GM21576 (cell line): ENCODE measurements around the gene TP53I11.
A peak's percentile ranks its signal among the peaks of the same experiment; 100 is the strongest.

Experiments
- ATAC-seq: cut with Tn5 transposase; IDR thresholded peaks from one replicate; pipeline ENCODE4 v1.9.1; 2021; ENCODE audit warnings: mild to moderate bottlenecking, moderate library complexity; ENCODE audit not compliant: unreplicated experiment

Gene TP53I11

GRCh38 chr11:44959064-44959463 is 8.4 kb upstream of the TP53I11 start:
- no peak for ATAC-seq

DNA sequence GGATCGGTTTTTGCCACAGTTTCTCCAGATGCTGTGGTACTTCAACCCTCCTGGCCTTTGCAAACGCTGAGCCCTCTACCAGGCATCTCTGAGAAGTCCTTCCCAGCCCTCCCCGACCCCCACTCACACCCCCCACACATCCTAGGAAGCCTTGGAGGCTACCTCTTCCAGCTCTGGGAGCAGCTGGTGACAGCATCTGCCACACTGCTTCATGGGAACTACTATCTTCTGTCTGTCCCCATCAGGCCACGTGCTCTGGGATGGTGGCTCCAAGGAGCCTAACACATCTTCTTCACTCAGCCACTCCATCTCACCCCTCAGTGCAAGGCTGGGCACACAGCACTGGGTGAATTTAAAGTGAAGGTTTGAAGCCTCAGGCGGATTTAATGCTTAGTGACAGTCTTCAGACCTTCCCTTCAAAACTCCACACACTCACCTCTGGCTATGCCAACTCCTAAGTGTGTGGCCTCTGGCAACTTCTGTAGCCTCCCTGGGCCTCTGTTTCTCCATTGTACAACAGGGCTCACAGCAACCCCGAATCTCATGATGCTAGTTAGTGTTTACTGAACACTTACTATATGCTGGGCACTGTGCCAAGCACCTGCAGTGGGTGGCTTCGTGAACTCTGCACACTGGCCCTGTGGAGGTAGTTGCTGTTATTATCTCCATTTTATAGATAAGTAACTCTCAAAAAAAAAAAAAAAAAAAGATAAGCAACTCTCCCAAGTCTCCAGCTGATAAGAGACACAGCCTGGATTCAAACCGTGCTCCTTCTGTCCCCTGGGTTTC is 7.3 kb upstream of the TP53I11 start:
- ATAC-seq = no peak

DNA sequence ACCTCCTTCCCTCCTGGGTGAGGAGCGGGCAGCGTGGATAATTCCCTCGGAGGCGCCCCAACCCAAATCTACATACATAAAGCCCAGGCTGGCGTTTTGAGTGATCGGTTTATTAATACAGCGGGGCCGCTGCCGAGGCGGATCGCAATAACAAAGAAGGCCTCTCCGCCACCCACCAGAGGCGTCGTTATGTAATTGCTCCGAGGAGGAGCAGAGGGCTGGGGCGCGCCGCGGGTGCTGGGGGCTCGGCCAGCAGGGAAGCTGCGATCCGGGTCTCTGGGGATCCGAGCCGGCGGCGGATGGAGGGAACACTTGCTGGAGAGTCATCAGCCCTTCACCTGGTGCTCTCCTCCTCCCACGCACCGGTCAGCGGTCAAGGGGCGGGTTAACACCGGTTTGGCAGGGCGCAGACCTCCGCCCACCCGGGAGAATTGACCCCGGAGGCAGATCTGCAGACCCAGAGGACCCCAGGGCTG is 6.4 kb upstream of the TP53I11 start:
- no peak for ATAC-seq

DNA sequence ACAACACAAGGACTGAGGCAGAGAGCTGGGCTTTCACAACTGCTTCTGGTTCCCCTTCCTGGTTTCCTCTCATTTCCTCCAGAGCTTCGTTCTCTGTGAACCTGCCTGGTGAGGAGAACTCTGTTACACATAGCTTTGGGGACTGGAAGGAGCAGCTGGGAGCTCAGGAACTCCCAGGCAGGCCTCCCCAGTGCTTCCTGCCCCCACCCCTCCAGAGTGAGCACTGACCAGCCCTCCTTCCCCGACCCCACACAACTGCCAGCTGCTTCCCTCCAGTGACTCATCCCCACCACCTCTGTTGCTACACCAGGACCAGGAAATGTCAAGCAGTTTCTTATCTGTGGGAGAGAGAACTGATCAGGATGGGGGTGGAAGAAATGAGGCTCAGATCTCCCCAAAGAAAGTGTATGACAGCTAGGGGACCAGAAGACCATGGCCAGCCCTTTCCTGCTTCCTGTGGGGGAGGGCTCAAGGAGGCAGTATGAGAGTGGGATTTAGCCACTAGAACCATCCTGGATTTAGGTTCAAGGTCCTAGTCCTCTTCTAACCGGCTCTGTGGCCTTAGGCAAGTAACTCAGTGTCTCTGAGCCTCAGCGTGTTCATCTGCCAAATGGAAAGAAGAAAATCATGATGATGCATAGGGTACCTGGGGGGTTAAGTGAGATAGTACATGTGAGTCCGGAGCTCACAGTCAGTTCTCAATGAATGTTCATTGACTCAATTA is 4.5 kb upstream of the TP53I11 start:
- no peak for ATAC-seq

GRCh38 chr11:44954051-44954906 is 3.6 kb upstream of the TP53I11 start:
- no peak for ATAC-seq

DNA sequence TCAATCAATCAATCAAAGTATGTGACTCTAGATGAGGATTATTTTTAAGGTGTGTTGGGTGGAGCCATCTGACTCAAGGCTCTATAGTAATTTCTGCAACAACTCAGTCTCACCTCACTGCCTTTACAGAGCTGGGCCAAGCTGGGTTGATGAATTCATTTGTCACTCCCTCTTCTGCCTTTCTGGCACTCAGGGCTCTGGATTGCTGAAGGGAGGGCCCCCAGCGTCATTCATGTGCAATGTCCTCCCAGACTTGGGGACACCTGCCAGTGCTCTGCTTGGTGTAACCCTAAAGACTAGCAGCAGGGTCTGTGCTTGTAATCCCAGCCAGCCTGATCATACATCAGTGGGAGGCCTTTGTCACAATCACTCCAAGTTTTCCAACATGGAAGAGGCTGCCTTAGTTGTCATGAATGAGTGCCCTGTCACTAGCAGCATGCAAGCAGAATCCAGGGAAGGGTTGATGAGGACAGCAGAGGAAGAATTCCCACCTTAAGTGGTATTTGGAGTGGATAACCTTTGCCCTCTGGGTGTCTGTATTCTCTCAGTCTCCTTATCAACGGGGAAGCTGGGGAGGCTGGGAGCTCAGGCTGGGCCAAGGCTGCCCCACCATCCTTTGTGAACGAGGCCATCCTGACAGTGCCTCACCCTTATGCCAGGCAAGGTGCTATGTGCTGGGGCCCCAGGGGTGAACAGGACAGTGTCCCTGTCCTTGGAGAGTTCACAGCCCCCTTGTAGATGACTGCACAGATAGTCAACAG is 2.0 kb upstream of the TP53I11 start:
- no peak for ATAC-seq

- ATAC-seq = no peak
Observed at GRCh38 chr11:44952082-44952481, 1.4 kb upstream of the TP53I11 start.

- no peak for ATAC-seq
Observed at GRCh38 chr11:44950031-44950624, 555 bp downstream of the TP53I11 start.

- ATAC-seq = no peak
Observed at GRCh38 chr11:44949160-44950030, 1.3 kb downstream of the TP53I11 start.

- ATAC-seq = no peak
Observed at GRCh38 chr11:44948155-44948554, 2.5 kb downstream of the TP53I11 start.

DNA sequence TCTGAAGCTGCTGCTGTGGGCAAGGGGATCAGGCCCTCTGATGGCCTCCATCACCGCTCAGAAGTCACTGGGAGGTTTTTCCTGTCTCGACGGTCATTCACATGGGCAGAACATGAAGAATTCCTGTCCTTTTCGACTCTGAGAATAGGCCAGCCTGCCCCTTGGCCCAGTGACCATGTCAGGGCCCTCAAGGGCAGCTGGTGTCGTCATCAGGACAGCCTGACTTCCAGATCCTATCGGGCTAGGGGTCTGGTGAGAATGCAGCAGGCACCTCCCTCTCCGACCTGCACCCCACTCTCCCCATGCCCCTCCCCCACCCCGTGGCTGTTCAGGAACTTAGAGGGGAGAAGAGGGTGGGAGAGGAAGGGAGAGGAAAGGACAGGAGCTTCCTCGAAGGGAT is 3.6 kb downstream of the TP53I11 start:
- no peak for ATAC-seq

GRCh38 chr11:44946263-44946662 is 4.4 kb downstream of the TP53I11 start:
- no peak for ATAC-seq

GRCh38 chr11:44945666-44946065 is 5.0 kb downstream of the TP53I11 start:
- ATAC-seq = no peak

- ATAC-seq = no peak
Observed at GRCh38 chr11:44944853-44945235, 5.8 kb downstream of the TP53I11 start.

- ATAC-seq = no peak
Observed at GRCh38 chr11:44944181-44944852, 6.4 kb downstream of the TP53I11 start.

- ATAC-seq = no peak
Observed at GRCh38 chr11:44943696-44944095, 7.0 kb downstream of the TP53I11 start.

GRCh38 chr11:44943118-44943517 is 7.6 kb downstream of the TP53I11 start:
- peak; percentile 80 for ATAC-seq

GRCh38 chr11:44942029-44942955 is 8.4 kb downstream of the TP53I11 start:
- no peak for ATAC-seq
